ENCODE measurements around the gene FARS2. TPM values are rescaled to one million over a fixed set of nuclear protein-coding genes. Genes with fewer than 3 reads are reported as not detected.

Gene FARS2
- total RNA-seq, 1 donor from 2014 or later: 23.3 TPM

Other genes with a start within 250 kb of the FARS2 start
- 0.05 and 0.07 TPM in 2 replicates for gene PPP1R3G, start 176.2 kb upstream of the FARS2 start, total RNA-seq
- 39.3 and 46.3 TPM in 2 replicates for gene LYRM4, start 563 bp upstream of the FARS2 start, total RNA-seq

Measured in neural crest cell (in vitro differentiated cells).